HEK293 (cell line): ENCODE measurements around the gene SELENOK.

Experiments used
- CTCF ChIP-seq: fragments of 450-650 bp; formaldehyde crosslinking; IDR thresholded peaks from 2 replicates; pipeline ENCODE4 v1.5.1; 2016; ENCODE audit warnings: missing biosample characterization, missing genetic modification characterization
- PATZ1 ChIP-seq: fragments of 450-650 bp; formaldehyde crosslinking; IDR thresholded peaks from 2 replicates; pipeline ENCODE4 v1.5.1; 2016; ENCODE audit warnings: missing biosample characterization, missing genetic modification characterization
- PRDM1 ChIP-seq: fragments of 450-650 bp; formaldehyde crosslinking; IDR thresholded peaks from 2 replicates; pipeline ENCODE4; 2016; ENCODE audit warnings: missing biosample characterization, missing genetic modification characterization
- TCF7L2 ChIP-seq: IDR thresholded peaks from 2 replicates; pipeline ENCODE4 v1.6.1; 2011; ENCODE audit warnings: low read depth, mild to moderate bottlenecking, inconsistent platforms, low read length, moderate library complexity, borderline replicate concordance
- ZNF530 ChIP-seq: fragments of 450-650 bp; formaldehyde crosslinking; IDR thresholded peaks from 2 replicates; pipeline ENCODE4 v1.5.1; 2016; ENCODE audit warnings: low read depth, missing biosample characterization, missing genetic modification characterization
- ZNF549 ChIP-seq: fragments of 450-650 bp; IDR thresholded peaks from 2 replicates; pipeline ENCODE4 v1.5.1; 2018; ENCODE audit warnings: missing biosample characterization, missing genetic modification characterization, mild to moderate bottlenecking, inconsistent platforms, moderate library complexity
- ZNF571 ChIP-seq: fragments of 450-650 bp; formaldehyde crosslinking; IDR thresholded peaks from 2 replicates; pipeline ENCODE4 v1.5.0; 2017; ENCODE audit warnings: missing biosample characterization, missing genetic modification characterization
- ZNF660 ChIP-seq: fragments of 450-650 bp; IDR thresholded peaks from 2 replicates; pipeline ENCODE4 v1.5.1; 2018; ENCODE audit warnings: missing biosample characterization, mild to moderate bottlenecking, missing genetic modification characterization
- ZNF701 ChIP-seq: fragments of 450-650 bp; formaldehyde crosslinking; IDR thresholded peaks from 2 replicates; pipeline ENCODE4 v1.5.1; 2016; ENCODE audit warnings: missing biosample characterization, missing genetic modification characterization
- ZSCAN18 ChIP-seq: fragments of 450-650 bp; formaldehyde crosslinking; IDR thresholded peaks from 2 replicates; pipeline ENCODE4 v1.5.1; 2016; ENCODE audit warnings: missing biosample characterization, missing genetic modification characterization
- ZSCAN30 ChIP-seq: fragments of 450-650 bp; IDR thresholded peaks from 2 replicates; pipeline ENCODE4 v1.5.1; 2018; ENCODE audit warnings: missing biosample characterization, mild to moderate bottlenecking, missing genetic modification characterization, moderate library complexity
- TF ChIP-seq, protein P1 (sequence below): fragments of 450-650 bp; IDR thresholded peaks from 2 replicates; pipeline ENCODE4 v1.5.1; 2018; ENCODE audit warnings: missing biosample characterization, mild to moderate bottlenecking, missing genetic modification characterization

- TF ChIP-seq ZSCAN18 (tag by site-specific recombination): no peak
- TF ChIP-seq ZSCAN30: no peak
- TF ChIP-seq TCF7L2: no peak
- TF ChIP-seq ZNF549: no peak
- no peak for TF ChIP-seq CTCF (tag by site-specific recombination)
- no peak for TF ChIP-seq PRDM1 (tag by site-specific recombination)
- no peak for TF ChIP-seq ZNF571 (tag by site-specific recombination)
- TF ChIP-seq ZNF701 (tag by site-specific recombination): no peak
- TF ChIP-seq PATZ1: no peak
- no peak for TF ChIP-seq ZNF660 (tag by site-specific recombination)
- no peak for TF ChIP-seq ZNF530
- TF ChIP-seq, protein P1, sequence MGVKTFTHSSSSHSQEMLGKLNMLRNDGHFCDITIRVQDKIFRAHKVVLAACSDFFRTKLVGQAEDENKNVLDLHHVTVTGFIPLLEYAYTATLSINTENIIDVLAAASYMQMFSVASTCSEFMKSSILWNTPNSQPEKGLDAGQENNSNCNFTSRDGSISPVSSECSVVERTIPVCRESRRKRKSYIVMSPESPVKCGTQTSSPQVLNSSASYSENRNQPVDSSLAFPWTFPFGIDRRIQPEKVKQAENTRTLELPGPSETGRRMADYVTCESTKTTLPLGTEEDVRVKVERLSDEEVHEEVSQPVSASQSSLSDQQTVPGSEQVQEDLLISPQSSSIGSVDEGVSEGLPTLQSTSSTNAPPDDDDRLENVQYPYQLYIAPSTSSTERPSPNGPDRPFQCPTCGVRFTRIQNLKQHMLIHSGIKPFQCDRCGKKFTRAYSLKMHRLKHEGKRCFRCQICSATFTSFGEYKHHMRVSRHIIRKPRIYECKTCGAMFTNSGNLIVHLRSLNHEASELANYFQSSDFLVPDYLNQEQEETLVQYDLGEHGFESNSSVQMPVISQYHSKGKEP (tag by site-specific recombination): no peak
Observed at GRCh38 chr3:53890726-53891475, 758 bp downstream of the SELENOK start.
